ENCODE measurements around the gene RIOK2.
A peak's percentile ranks its signal among the peaks of the same experiment; 100 is the strongest.
"Not testable (repeated sequence)": the region's sequence is repeated elsewhere in the genome, so short reads cannot be mapped to it uniquely, and the experiment has no call there.

RIOK2 gene

DNA sequence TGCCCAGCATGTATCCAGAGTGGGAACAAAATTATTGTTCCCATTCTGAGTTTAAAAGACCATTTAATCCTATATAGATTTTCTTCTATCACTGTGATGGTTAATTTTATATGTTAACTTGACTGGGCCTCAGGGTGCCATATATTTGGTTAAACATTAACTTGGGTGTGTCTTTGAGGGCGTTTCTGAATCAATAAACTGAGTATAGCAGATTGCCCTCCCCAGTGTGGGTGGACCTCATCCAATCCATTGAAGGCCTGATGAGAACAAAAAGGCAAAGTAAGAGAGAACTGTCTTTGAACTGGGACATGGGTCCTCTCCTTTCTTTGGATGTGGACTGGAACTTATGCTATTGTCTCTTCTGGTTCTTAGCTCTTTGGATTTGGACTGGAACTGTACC is 17.3 kb downstream of the RIOK2 start:
- no peak for DNase-seq

DNA sequence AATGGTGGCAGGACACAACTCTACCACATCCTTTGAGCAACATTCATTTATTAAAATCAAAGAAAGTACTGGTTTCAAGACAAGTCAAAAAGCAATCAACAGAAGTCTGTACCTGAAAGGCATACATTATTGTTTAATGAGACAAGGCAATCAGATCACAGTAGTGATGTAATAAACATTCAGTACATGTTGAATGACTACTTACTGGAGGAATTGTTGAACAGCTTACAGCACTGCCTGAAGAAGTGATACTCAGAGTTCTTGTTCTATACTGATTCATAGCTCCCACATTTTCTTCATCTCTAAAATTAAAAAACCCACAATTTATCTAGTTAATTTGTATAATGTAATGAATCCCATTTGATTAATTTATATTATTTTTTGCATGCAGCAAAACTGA is 18.2 kb downstream of the RIOK2 start:
- DNase-seq, result no peak

- DNase-seq, result no peak
Measured at GRCh38 chr5:97163790-97164285, 19.2 kb downstream of the RIOK2 start.

GRCh38 chr5:97163360-97163764 is 19.7 kb downstream of the RIOK2 start:
- DNase-seq, result no peak

GRCh38 chr5:97162045-97162444 is 21.0 kb downstream of the RIOK2 start:
- peak; percentile 12 for DNase-seq

DNA sequence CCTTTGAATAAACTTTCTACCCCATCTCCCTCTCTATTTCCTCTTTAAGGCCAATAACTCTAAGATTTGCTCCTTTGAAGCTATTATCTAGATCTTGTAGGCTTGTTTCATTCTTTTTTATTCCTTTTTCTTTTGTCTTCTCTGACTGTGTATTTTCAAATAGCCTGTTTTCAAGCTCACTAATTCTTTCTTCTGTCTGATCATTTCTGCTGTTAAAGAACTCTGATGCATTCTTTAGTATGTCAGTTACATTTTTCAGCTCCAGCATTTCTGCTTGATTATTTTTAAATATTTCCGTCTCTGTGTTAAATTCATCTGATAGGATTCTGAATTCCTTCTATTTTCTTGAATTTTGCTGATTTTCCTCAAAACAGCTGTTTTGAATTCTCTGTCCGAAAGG is 25.4 kb downstream of the RIOK2 start:
- no peak for DNase-seq

DNA sequence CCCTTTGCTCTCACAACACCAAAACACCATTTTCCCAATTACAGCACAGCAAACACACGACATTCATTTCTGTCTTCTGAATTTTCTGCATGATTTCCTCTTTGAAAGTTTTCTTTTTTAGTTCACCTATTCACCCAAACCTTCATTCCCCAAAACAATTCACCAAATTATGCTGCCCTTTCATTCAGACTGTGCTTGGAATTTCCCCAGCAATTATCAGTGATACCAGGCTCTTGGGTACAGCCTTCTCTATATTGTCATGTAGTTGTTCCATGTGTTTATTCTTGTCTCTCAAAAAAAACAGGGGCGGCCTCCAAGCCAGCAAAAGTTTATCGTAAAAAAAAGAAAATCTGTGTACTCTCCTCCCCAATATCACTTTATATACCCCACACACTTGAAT is 31.7 kb downstream of the RIOK2 start:
- DNase-seq, result no peak

- DNase-seq, result no peak
Measured at GRCh38 chr5:97150401-97150800, 32.6 kb downstream of the RIOK2 start.

DNA sequence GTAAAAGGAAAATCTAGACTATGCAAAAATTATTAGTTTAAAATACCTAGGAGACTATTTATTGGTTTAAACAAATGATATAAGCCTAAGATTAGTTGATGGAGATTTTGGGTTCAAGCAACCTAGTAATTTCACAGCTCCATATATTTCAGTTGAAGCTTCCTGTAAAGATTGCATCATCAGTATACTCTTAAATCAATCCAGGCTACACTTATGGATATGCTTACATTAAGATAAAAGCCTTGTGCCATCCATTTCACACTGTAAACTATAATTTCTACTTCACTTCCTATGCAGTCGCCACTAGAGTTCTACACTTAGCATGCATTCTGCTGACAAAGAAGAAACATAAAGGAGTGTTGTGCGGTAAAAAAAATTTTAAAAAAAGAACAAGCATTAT is 33.3 kb downstream of the RIOK2 start:
- no peak for DNase-seq

DNA sequence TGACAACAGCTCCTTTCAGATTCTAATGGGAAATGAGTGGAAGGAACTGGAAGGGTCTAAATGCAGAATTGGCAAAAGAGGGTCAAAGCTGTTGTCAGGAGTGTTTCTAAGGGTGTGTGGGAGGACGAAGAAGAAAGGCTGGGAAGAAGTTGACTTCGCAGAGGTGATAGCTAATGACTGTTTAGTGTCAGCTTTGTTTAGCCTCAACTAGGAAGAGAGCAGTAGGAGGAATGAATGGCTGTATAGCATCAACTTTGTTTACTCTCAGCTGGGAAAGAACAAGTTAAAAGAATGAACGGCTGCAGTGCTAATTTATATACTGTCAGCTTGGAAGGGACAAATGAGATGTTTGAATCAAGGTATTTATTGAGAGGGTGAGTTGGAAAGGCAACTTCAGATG is 34.8 kb downstream of the RIOK2 start:
- no peak for DNase-seq

- DNase-seq, result no peak
Measured at GRCh38 chr5:97143704-97144103, 39.3 kb downstream of the RIOK2 start.

- peak; percentile 18 for DNase-seq
Measured at GRCh38 chr5:97142521-97143254, 40.4 kb downstream of the RIOK2 start, which contains the start of gene LIX1. TSS of gene LIX1 (minus strand) at chr5:97142611. CDS start at chr5:97142576, 35 bp downstream.

- DNase-seq, result no peak
Measured at GRCh38 chr5:97141539-97141938, 41.5 kb downstream of the RIOK2 start.

- no peak for DNase-seq
Measured at GRCh38 chr5:97141031-97141430, 42.0 kb downstream of the RIOK2 start.

DNA sequence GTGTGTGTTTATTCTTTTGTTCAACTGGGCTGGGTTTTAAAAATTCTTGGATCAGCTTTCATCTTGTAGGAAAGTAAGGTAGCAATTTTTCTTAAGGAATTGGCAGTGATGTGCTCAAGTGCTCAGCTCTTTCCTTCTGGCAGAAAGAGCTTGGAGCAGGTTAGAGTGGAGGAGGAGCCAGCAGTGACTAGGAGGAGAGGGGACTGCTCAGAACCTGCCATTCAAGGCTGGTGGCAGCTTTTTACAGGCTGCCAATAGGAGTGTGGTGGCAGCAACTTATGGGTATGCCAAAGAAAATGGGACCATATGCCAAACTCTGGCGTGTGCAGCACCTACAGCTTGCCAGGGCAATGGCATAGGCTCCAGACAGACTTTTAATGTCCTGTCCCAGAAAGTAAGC is 42.8 kb downstream of the RIOK2 start:
- DNase-seq, result not testable (repeated sequence)

GRCh38 chr5:97136475-97136874 is 46.6 kb downstream of the RIOK2 start:
- DNase-seq, result no peak

GRCh38 chr5:97135868-97136267 is 47.2 kb downstream of the RIOK2 start:
- DNase-seq, result no peak

GRCh38 chr5:97134634-97135033 is 48.4 kb downstream of the RIOK2 start:
- no peak for DNase-seq

DNA sequence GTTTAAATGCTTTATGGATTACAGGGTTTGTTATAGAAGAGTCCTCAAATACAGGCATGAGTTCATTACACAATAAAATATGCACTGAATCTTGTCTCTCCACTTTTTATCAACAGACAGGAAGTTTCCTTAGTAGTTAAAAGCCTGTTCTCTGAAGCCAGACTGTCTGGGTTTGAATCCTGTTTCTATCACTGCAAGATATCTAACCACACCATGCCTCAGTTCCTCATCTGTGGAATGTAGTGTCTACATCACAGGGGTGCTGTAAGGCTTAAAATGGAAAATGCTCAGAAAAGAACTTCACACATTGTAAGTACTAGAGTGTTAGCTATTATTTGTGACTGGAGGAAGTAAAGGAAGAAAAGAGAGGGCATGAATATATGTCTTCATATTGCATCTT is 49.9 kb downstream of the RIOK2 start:
- DNase-seq, result no peak

GRCh38 chr5:97131921-97132320 is 51.1 kb downstream of the RIOK2 start:
- no peak for DNase-seq

DNA sequence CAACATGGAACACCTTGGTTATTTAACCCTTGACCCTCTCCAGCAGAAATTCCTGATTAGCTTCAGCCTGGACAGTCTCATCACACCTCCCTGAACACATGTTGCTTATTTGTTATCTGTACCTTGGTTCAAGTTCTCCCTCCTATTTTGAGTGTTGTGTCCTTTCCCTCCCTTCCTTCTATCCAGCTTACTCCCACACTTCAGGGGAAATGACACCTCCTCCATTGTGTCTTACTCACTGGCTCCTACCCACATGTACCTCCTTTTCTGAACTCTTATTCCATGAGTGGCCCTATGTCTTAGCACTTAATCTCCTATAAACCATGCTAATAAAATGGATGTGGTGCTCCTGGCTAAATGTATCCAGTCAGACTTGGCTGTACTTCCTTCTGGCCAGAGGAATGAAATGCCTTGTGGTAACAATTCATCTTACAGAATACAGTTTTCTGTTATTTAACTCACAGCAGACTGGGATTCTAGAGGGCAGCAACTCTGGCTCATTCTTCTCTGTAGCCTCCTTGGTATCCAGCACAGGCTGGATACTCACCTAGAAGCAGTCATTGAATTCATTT is 51.8 kb downstream of the RIOK2 start:
- no peak for DNase-seq

DNA sequence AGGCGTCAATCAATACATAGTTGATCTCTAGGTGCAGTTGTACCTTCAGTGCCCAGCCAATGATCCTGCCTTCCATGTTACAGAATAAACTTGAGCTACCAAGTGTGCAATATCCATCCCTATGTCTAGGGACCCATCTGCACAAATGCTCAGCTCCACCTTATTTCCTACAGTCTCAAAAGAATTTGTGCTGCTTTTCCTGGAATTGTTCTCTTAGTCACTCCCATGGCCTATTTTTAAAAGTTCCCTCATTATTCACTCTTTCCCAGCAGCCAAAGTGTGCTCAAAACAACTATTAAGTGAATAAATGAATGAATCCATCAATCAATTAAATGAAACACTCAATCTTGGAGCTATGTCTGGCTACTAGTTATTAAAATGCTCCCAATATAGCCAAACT is 55.3 kb downstream of the RIOK2 start:
- no peak for DNase-seq

- DNase-seq, result no peak
Measured at GRCh38 chr5:97125125-97125683, 57.8 kb downstream of the RIOK2 start.

DNA sequence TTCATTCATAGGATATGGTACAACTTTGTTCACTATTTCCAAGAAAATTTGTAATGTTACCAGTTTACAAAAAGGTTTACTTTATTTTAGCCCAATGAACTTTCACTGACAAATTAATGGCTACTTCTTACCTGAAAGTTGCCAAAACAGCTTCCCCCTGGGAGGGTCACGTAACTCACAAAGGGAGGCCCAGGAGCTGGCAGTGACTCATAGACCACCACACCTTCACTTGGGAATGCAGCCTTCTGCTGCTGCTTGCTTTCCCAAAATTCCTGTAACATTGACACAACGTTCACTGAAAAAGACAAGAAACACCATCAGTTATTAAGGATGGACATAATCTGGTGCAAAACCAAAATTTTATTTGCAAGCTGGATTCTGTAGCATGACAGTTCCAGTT is 58.7 kb downstream of the RIOK2 start:
- no peak for DNase-seq
